ENCODE measurements around the gene GJB4. TPM values are rescaled to one million over a fixed set of nuclear protein-coding genes. Genes with fewer than 3 reads are reported as not detected.

GJB4 gene
- 12.3 and 17.4 TPM in 2 replicates for total RNA-seq

DNA sequence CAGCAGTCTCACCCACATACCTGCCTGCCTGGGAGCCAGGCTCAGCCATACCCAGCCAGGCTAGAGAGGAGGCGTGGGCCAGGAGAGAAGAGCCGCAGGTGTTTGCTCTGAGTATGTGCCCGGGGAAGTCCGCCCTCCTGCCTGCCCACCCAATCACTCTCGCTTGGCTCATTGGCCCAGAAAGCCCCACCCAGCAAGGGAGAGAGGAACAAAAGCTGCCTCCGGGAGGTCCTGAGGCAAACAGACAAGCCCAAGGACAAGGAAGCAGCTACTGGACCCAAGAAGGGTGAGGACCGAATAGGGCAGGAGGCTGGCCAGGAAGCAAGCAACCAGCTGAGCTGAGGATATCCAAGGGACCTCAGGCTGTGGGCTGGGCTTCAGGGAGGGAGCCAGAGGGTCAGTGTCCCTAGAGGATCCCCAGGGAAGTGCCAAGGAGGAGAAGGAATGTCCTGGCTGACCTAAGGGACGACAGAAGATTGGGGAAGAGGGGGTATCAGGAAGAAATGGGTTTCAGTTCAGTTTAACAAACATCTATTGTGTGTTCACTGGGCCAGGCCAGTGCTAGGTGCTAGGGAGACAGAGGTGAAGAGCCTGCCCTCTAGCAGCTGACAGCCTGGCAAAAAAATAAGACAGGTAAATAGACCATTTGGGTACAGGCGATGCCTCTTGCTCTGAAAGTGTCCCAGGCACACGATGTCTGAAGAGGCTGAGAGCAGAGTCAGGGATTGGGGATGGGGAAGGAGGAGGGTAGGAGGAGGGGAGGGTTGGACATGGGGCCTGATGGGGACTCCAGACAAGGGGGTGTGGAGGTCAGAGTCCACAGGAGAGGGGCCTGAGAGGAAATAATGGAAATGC, at the start of gene GJB4:
Gene GJB4 (plus strand): TSS at position 238 of the 855 bp plus-strand sequence. CDS start 1,515 bp downstream, outside the sequence.

DNA sequence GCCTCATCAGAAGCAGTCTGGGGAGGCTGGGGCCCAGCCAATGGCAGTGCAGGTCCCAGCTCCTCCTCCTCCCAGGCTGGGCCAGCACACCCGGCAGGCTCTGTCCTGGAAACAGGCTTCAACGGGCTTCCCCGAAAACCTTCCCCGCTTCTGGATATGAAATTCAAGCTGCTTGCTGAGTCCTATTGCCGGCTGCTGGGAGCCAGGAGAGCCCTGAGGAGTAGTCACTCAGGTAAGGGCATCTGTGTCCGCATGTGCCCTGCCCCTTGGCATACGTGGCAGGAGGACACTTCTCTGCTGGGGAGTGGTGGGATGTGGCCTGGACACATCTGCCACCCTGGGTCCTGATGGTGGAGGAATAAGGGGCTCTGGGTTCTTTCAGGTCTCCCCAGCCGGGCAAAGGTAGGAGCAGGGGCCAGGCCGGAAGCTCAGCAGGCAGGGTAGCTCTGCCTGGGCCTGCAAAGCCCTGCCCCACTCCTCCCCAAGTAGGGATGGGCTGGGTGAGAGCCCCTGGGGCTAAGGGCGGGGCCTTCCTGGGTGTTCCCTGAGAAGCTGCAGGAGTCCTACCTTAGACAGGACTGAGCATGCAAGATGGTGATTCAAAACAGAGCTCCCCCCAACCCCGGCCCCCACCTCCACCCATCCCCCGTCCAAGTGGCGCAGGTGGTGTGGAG, 4.4 kb upstream of the GJB4 start, which contains the start of gene GJB5:
Gene GJB5 (plus strand): TSS at position 84 of the 674 bp plus-strand sequence. CDS start 2,284 bp downstream, outside the sequence.

DNA sequence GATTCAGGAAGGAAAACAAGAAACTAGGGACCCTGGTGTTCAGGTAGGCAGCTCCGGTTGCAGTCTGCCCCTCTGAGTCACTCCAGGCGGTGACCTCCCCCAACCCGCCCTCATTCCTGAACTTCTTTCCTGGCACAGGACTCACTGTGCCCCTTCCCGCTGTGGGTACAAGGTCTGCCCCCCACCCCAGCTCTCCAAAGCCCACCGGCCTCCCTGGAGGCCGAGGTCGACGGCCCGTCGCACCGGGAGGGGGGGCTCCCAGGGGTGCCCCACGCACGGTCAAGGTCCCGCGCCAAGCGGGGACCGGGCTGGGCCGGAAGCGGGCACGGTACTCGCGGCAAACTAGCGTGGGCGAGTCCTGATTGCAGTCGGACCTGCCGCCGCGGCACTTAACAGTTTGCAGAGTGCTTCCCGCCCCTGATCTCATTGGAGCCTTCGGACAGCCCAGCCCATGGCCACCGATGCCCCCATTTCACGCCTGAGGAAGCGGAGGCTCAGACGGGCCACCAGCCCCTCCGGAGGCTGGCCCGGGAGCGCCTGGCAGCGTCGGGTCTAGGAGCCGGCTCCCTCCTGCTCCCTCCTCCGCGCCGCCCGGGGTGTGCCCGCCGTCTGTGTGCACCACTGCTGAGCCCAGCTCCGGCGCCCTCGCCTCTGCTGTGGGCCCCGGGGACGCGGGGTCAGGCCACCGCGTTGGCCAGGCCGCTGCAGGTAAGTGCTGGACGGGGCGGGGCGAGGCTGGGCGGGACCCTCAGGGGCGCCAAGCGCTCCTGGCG, 21.7 kb downstream of the GJB4 start, which contains the start of gene GJB3:
Gene GJB3 (plus strand): TSS at position 144 of the 773 bp plus-strand sequence. CDS start 3,549 bp downstream, outside the sequence.

DNA sequence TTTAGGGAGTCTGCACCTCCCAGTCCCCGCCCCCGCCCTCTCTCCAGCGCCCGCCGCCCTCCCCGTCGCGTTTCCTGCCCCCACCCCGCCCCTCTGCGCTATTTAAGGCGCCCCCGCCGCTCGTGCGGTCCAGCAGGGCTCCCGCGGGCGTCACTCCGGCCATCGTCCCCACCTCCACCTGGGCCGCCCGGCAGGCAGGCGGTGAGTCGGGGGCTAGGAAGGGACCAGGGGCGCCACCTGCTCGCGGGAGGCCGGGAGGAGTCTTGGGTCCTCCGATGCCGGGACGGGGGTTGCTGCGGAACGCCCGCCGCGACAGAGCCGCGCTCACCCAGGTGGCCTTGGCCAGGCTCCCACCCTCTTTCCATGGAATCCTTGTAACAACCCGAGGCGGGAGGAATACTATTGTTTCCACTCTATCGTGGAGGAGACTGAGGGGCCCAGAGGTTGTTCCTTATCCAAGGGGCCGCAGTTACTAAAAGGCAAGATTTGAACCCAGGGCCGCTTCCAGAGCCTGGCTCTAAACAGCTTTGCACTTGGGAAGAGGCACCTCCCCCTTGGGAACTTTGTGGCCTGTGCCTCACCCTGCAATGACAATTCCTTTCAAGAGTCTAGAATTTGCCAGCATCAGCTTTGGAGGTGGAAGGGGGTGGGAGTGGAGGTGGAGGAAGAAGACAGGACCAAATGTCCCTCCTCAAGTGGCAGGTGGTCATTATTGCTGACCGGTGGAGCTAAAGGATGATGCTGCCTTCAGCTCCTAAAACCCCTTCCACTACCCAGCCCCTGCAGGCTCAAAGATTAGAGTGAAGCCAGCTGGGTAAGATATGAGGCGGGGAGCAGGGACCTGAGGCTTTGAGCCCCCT, 33.6 kb downstream of the GJB4 start, which contains the start of gene GJA4:
Gene GJA4 (plus strand): TSS at position 132 of the 860 bp plus-strand sequence. CDS start 1,215 bp downstream, outside the sequence.

Other genes with a start within 250 kb of the GJB4 start
- gene GJB5, start 4.7 kb upstream of the GJB4 start, total RNA-seq: 54.4 and 77.9 TPM in 2 replicates
- 113 and 120 TPM in 2 replicates for gene GJB3, start 21.5 kb downstream of the GJB4 start, total RNA-seq
- not detected in 2 replicates for gene GJA4, start 33.3 kb downstream of the GJB4 start, total RNA-seq
- gene SMIM12, start 100.0 kb downstream of the GJB4 start, total RNA-seq: 23.2 and 27.6 TPM in 2 replicates
- gene DLGAP3, start 169.9 kb downstream of the GJB4 start, total RNA-seq: under 0.01 TPM in 1 of 2 replicates, not detected in the other
- 4.1 and 12.9 TPM in 2 replicates for gene TMEM35B, start 225.6 kb downstream of the GJB4 start, total RNA-seq

Measured in nasal cavity respiratory epithelium epithelial cell of viscerocranial mucosa (primary cell).